HAP-1 (cell line): Measurements from ENCODE around the gene PADI1.

ENCODE experiments used
- DNase-seq, 2 experiments: peaks; one replicate each; pipeline ENCODE4 v3.0.0-alpha.2; 2016 to 2020; ENCODE audit warnings: low spot score in 2 of 2
- H3K27me3 ChIP-seq: fragments of 250-450 bp; sonication (Bioruptor Pico); 2 replicates; pipeline ENCODE4 v1.5.1; 2020; ENCODE audit warnings: low read depth, mild to moderate bottlenecking, moderate library complexity
- H3K36me3 ChIP-seq: fragments of 250-450 bp; sonication (Bioruptor Pico); replicated peaks from 2 replicates; pipeline ENCODE4 v1.5.1; 2020; ENCODE audit warnings: mild to moderate bottlenecking
- H3K4me1 ChIP-seq: fragments of 250-450 bp; sonication (Bioruptor Pico); 2 replicates; pipeline ENCODE4 v1.5.1; 2020; ENCODE audit warnings: mild to moderate bottlenecking
- H3K4me3 ChIP-seq: fragments of 250-450 bp; sonication (Bioruptor Pico); 2 replicates; pipeline ENCODE4 v1.5.1; 2020; ENCODE audit warnings: mild to moderate bottlenecking, moderate library complexity
- H3K9me3 ChIP-seq: fragments of 250-450 bp; sonication (Bioruptor Pico); 2 replicates; pipeline ENCODE4 v1.5.1; 2020; ENCODE audit warnings: mild to moderate bottlenecking, moderate library complexity
- in situ Hi-C: fragments of 300-500 bp; cut with MboI; formaldehyde crosslinking; loops from 3 replicates; pipeline ENCODE4 v1.14.3; 2020; ENCODE audit warnings: low sequenced_read_pairs, inconsistent platforms, mixed read lengths

The PADI1 gene, protein sequence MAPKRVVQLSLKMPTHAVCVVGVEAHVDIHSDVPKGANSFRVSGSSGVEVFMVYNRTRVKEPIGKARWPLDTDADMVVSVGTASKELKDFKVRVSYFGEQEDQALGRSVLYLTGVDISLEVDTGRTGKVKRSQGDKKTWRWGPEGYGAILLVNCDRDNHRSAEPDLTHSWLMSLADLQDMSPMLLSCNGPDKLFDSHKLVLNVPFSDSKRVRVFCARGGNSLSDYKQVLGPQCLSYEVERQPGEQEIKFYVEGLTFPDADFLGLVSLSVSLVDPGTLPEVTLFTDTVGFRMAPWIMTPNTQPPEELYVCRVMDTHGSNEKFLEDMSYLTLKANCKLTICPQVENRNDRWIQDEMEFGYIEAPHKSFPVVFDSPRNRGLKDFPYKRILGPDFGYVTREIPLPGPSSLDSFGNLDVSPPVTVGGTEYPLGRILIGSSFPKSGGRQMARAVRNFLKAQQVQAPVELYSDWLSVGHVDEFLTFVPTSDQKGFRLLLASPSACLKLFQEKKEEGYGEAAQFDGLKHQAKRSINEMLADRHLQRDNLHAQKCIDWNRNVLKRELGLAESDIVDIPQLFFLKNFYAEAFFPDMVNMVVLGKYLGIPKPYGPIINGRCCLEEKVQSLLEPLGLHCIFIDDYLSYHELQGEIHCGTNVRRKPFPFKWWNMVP

DNA sequence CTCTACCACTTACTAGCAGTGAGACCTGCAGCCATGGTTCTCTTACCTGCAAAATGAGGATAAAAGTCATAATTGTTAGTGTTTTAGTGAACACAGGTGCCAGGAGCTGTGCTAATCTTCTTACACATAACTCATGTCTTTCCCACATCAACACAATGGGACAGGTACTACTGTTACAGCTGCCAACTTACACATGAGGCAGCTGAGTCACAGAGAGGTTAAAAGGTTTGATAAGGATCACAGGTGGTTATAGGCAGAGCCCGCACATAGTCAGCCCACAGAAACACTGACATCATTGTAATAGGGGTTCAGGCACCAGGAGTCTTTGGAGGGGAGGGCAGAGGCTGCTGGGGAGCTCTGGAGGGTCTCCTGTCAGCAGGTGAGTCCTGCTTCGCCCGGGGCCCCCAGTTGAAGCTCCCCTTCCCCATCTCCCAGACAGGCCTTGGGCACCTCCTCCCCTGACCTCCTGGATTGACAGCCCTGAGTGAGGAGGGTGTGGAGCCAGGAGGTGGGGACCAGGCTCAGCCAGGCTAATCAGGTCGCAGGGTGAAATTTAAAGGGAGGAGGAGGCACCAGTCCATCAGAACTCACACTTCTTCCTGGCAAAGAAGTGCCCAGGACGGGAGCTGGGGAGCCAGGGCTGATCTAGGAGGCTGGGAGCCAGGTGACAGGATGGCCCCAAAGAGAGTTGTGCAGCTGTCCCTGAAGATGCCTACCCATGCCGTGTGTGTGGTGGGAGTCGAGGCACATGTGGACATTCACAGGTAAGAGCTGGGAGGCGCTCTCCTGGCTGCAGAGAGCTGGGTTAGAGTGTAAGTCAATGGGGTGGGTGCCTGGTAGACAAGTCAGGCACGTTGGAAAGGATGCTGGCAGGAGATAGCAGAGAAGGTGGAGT is at the start of gene PADI1:
Gene PADI1 (plus strand): TSS at position 583 of the 895 bp plus-strand sequence. CDS start 90 bp downstream, at position 673.
- no peak for DNase-seq
- Histone ChIP-seq H3K36me3 (no peaks in the 10 kb centered on the region), H3K9me3 (no peaks in the 10 kb centered on the region), H3K27me3 (peaks cover 4% of the 10 kb centered on the region), H3K4me3 (no peak within 1 kb of the TSS), H3K4me1 (no peaks in the 10 kb centered on the region)
- in situ Hi-C loops = no loop called here

DNA sequence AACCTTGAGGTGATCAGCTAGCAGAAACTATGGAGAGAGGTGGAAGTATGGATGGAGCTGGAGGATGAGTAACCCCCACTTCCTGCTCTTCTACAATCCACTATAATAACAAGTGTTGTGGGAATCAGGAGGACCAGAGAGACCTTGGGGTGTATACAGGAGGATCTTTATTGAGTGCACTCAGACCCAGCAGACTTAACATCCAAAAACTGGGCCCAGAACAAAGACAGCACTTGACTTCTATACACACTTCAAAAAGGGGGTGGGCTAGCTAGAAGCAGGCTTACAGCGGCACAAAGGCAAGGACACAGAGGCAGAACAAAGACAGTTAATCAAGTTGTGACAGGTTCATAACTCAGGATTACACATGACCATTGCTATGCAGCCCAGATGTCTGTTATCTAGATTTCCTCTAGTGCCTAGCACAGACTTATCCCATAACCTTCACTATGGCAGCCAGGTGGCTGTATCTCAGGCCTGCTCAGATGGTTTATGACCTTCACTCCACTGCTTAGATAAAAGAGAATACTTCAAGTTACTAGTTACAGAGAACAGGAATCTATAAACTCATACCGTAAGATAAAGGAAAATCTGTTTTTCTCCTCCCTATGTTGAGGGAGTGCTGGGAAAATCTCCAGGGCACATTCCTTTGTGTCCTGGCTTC is 49.5 kb upstream of the PADI1 start:
- in situ Hi-C loops = no loop called here
- no peaks in the 10 kb centered on the region; the same call in 1 of the 2 replicates for H3K4me1 ChIP-seq

DNA sequence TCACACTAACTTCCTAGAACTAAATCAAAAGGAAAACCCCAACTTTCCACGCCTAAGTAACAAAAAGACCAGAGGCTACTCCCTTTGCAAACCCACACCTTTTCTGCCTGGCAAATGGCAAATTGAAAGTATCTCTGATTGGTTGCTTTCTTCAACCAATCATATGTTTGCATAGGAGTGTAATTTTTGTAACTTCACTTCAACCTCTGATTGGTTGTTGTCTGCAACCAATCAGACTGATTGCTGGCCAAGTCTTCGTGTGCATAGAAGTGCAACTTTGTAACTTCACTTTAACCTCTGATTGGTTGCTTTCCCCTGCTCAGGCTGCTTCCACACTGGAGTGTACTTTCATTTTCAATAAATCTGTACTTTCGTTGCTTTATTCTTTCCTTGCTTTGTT is 48.8 kb upstream of the PADI1 start:
- H3K9me3 ChIP-seq = peaks cover 9% of the 10 kb centered on the region; the same call in 1 of the 2 replicates
- H3K36me3 ChIP-seq = no peaks in the 10 kb centered on the region
- in situ Hi-C loops = no loop called here
- H3K4me1 ChIP-seq = peaks cover 5% of the 10 kb centered on the region
- no peak for DNase-seq
- no peak overlapping the region for H3K4me3 ChIP-seq
- H3K27me3 ChIP-seq = no peaks in the 10 kb centered on the region

More for the DNA sequence above, 49.5 kb upstream of the PADI1 start:
- peaks cover 9% of the 10 kb centered on the region; the same call in 1 of the 2 replicates for H3K9me3 ChIP-seq
- H3K4me3 ChIP-seq = no peak overlapping the region
- DNase-seq = no peak
- H3K27me3 ChIP-seq = no peaks in the 10 kb centered on the region
- H3K36me3 ChIP-seq = no peaks in the 10 kb centered on the region

DNA sequence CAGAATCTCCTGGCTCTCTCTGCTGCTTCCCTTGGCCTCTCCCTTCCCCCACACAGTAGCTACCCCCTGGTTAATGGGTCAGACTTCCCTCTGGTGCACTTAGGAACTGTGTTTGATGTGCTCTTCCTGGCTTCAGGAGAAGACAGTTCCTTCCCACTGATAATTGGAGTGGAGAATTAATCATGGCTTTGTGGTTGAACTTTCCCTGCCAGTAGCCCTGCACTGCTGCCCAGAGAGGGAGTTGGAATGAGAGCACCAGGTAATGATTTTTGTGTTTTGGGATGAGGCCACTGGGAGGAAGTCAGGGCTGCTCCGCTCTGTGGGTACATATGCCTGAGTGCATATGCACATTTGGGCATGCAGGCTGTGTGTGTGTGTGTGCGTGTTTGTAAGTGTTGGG is 46.0 kb upstream of the PADI1 start:
- Histone ChIP-seq H3K4me1 (peaks cover 5% of the 10 kb centered on the region), H3K9me3 (peaks cover 5% of the 10 kb centered on the region; the same call in 1 of the 2 replicates), H3K27me3 (no peaks in the 10 kb centered on the region), H3K4me3 (no peak overlapping the region), H3K36me3 (no peaks in the 10 kb centered on the region)
- no peak for DNase-seq
- in situ Hi-C loops = no loop called here

DNA sequence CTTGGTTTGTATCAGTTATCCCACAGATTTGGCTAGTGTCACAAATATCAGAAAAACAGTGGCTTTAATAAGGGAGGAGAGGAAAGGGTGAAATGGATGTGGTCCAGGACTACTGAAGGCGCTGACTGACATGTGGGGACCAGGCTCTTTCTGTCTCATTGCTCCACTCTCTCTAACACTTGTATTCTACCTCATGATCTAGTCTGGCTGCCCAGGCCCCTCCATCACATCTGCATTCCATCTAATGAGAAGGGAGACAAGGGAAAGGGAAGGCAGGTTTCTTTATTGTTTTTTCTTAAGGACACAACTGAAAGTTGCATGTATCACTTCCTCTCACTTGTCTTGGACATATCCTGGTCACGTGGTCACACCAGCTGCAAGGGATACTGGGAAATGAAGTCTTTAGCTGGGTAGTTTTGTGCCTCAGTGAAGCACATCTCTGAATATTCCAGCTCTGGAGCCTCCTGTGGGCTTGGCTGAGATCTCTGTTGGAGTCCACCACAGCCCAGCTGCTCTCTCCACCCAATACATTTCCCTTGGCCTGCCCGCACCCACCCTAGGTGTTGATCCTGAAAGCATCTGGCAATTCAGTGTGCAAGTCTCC is 43.7 kb upstream of the PADI1 start:
- no peaks in the 10 kb centered on the region for H3K9me3 ChIP-seq
- H3K4me1 ChIP-seq = peaks cover 5% of the 10 kb centered on the region
- no peaks in the 10 kb centered on the region for H3K36me3 ChIP-seq
- H3K4me3 ChIP-seq = no peak overlapping the region
- no peak for DNase-seq
- H3K27me3 ChIP-seq = no peaks in the 10 kb centered on the region
- in situ Hi-C loops = no loop called here

DNA sequence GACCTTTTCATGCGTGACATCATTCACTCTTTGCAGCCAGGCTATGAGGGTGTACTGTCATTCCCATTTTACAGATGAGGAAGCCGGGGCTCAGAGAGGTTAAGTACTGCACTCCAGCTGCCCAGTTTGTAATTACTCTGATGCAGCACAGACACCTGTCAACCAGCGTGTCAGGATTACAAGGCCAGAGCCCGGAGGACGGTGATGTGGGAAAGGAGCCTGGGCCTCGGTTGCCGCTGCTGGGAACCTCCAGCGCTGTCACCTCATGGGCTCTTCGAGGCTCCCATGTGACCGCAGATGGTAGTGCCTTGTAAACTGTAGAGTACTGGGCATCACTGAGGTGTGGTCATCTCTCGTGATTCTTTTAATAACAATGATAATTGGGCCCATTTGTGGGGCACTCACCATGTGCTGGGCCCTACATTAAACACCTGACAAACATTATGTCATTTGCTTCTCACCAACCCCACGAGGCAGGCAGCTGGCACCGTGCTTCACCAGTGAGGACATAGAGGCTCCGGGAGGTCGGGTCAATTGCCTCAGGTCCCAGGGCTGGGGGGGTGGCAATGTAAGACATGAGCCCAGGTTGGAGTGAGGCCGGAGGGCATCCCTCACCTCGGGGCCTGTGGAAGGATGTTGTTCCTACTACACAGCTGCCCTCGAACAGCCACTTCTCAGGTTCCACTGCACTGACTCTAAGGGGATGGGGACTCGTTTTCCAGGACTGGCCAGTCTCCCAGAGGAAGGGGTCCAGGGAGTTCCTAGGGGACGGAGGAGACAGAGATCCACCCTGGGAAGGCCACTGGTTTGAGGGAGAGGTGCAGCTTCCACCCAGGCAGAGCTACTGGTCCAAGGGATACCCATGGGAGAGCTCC is 42.8 kb upstream of the PADI1 start:
- DNase-seq = no peak
- no peaks in the 10 kb centered on the region for H3K9me3 ChIP-seq
- peaks cover 5% of the 10 kb centered on the region for H3K4me1 ChIP-seq
- H3K4me3 ChIP-seq = no peak overlapping the region
- in situ Hi-C loops = no loop called here
- no peaks in the 10 kb centered on the region for H3K27me3 ChIP-seq
- H3K36me3 ChIP-seq = no peaks in the 10 kb centered on the region

DNA sequence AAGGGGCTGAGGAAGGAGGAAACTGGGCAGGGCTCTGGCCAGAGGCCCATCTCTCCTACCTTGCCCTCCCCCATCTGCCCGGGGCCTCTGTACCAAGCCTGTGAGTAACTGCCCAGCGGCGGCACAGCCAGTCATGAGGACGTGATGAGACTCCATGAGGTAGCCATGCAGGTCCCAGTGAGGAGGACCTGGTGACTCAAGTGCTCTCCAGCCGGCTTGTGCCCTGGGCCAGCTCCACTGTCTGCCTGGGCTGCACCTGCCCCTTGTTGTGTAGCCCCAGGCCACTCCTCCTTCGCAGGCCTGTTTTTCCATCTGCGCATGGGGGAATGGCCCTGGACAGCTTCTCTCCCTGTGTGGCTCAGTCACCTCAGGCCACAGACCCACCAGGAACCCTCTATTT is 42.0 kb upstream of the PADI1 start:
- Histone ChIP-seq H3K4me3 (no peak overlapping the region), H3K36me3 (no peaks in the 10 kb centered on the region), H3K4me1 (peaks cover 5% of the 10 kb centered on the region), H3K9me3 (no peaks in the 10 kb centered on the region), H3K27me3 (no peaks in the 10 kb centered on the region)
- DNase-seq = no peak
- in situ Hi-C loops = no loop called here

DNA sequence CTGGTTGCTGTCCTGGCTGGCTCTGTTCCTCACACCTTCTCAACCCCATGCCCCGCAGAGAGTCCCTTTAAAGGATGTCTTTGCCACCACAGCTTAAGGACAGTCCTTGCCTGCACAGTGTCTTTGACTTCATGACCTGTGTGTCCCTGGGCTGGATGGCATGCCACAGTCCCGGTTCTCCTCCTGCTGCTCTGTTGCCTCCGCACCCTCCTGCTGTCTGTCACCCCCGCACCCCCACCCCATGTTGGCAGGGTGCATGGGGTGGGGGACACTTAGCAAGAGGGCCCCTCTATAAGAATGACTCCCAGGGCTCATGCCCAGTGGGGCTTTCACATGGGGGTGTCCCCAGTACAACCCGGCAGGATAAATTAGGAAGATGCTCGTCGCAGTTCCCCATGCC is 41.6 kb upstream of the PADI1 start:
- Histone ChIP-seq H3K9me3 (no peaks in the 10 kb centered on the region), H3K27me3 (no peaks in the 10 kb centered on the region), H3K36me3 (no peaks in the 10 kb centered on the region), H3K4me3 (no peak overlapping the region), H3K4me1 (peaks cover 5% of the 10 kb centered on the region)
- no peak for DNase-seq
- in situ Hi-C loops = no loop called here

DNA sequence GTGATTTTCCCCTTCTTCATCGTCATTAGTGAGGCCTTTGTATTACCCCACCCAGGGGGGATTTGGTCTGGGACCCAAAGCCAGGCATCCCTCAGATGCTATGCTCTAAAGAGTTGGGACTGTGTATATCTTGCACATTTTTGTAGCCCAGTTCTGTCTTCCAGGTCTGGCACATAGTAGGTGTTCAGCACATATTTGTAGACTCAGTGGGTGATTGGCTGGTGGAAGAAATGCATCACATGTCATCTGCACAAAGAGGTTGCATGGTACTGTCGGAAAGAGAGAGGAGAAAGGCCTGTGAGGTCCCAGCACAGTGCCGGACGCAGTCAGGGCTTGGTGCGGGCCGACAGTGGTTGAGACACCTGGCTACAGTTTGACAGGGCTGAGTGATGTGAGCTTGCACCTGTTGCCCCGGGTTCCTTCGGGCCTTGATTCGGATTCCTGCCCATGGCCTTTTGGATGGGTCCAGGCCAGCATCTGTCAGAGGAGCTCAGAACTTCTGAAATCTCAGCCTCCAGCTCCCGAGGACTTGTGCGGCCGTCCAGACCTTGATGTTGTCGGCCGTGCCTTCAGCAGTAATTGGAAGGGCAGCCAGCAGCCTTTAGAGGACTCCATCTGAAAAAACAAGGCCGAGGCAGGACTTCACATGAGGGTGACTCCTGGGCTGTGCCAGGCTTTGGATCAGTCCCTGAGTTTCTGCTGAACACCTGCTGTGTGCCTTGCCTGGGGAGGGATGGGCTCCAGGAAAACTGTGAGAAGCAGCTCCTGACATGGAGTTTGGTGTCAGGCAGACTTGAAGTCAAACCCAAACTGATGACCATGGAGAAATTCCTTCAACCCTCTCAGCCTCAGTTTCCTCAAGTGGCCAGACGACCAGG is 40.9 kb upstream of the PADI1 start:
- H3K27me3 ChIP-seq = no peaks in the 10 kb centered on the region
- H3K4me1 ChIP-seq = peaks cover 5% of the 10 kb centered on the region
- in situ Hi-C loops = no loop called here
- H3K4me3 ChIP-seq = no peak overlapping the region
- no peaks in the 10 kb centered on the region for H3K9me3 ChIP-seq
- DNase-seq = no peak
- H3K36me3 ChIP-seq = no peaks in the 10 kb centered on the region

DNA sequence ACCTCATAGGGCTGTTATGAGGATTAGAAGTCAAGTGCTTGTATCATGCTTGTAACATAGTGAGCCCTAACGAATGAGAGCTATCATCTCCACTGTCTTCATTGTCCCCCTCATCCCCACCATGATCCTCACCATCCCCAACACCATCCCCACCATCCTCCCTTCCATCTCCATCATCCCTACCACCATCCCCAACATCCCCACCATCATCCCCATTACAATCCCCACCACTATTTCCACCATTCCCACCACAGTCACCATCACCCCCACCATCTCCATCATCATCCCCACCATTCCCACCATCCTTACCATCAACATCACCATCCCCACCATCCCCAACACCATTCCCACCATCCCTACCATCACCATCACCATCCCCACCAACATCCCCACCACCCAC is 39.1 kb upstream of the PADI1 start:
- Histone ChIP-seq H3K9me3 (no peaks in the 10 kb centered on the region), H3K36me3 (no peaks in the 10 kb centered on the region), H3K4me1 (peaks cover under 1% of the 10 kb centered on the region; the same call in 1 of the 2 replicates), H3K27me3 (no peaks in the 10 kb centered on the region), H3K4me3 (no peak overlapping the region)
- in situ Hi-C loops = no loop called here
- no peak for DNase-seq

DNA sequence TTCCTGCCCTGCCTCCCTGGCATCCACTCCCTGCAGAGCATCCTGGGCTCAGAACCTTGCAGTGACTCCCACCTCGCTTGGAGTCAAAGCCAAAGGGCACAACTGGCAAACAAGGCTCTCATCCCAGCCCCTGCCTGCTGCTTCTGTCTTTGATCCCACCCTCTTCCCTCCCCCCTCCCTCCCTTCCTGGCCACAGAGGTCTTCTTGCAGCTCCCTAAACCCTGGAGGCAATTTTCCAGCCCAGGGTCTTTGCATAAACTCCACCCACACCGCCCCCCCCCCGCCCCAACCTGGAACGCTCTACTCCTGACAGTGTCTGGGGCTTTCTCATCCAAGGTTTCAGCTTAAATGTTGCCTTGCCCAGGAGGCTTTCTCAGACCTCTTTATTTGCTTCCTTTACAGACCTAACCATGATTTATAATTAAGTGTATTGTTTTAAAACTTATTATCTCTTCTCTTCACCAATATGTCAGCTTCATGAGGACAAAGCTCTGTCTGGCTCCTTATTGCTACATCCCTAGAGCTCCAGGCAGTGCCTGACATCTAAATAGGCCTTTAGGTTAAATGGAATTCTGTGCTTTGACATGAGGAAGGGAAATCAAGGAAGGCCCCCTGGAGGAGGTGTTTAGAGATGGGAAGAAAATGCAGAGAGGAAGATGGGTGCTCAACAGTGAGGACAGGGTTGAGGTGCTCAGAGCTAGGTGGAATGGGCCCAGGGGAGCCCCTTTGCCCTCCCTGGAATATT is 37.7 kb upstream of the PADI1 start:
- Histone ChIP-seq H3K27me3 (no peaks in the 10 kb centered on the region), H3K4me1 (no peaks in the 10 kb centered on the region), H3K9me3 (no peaks in the 10 kb centered on the region), H3K36me3 (no peaks in the 10 kb centered on the region), H3K4me3 (no peak overlapping the region)
- DNase-seq = peak in 1 of 2 experiments; percentile 24
- in situ Hi-C loops = no loop called here
